Calu3 (cell line): Measurements from ENCODE around the gene DTX1. TPM values are rescaled to one million over a fixed set of nuclear protein-coding genes. Genes with fewer than 3 reads are reported as not detected.

ENCODE experiments used
- BruUV-seq: library from RNA; stranded (reverse); fragments of 400-500 nt; replicated peaks from 2 replicates; lab custom pipeline; 2021; lab: Mats Ljungman, UMichigan
- CTCF ChIA-PET: fragments of 300-600 bp; sonication (Branson Sonifier 250); formaldehyde crosslinking; loops from one replicate; lab custom pipeline; 2022; ENCODE audit warnings: antibody characterized with exemption; lab: Charles Lee
- DNase-seq: peaks from one replicate; pipeline ENCODE4 v3.0.0; 2022
- H3K27ac Mint-ChIP-seq: one replicate; pipeline ENCODE4 v1.8.0; 2022; ENCODE audit warnings: mixed read lengths; ENCODE audit not compliant: unreplicated experiment
- H3K27me3 Mint-ChIP-seq: one replicate; pipeline ENCODE4 v1.8.0; 2022; ENCODE audit warnings: mixed read lengths; ENCODE audit not compliant: unreplicated experiment
- H3K36me3 Mint-ChIP-seq: one replicate; pipeline ENCODE4 v1.8.0; 2022; ENCODE audit warnings: mild to moderate bottlenecking, moderate library complexity, mixed read lengths; ENCODE audit not compliant: insufficient read depth, unreplicated experiment
- H3K4me1 Mint-ChIP-seq: one replicate; pipeline ENCODE4 v1.8.0; 2022; ENCODE audit warnings: mild to moderate bottlenecking, low read depth, mixed read lengths; ENCODE audit not compliant: unreplicated experiment
- H3K4me3 Mint-ChIP-seq: one replicate; pipeline ENCODE4 v1.8.0; 2022; ENCODE audit warnings: mild to moderate bottlenecking, low read depth, moderate library complexity, mixed read lengths; ENCODE audit not compliant: unreplicated experiment
- H3K9me3 Mint-ChIP-seq: one replicate; pipeline ENCODE4 v1.8.0; 2022; ENCODE audit warnings: low read depth, mixed read lengths; ENCODE audit not compliant: unreplicated experiment
- CTCF ChIP-seq: fragments of 200-600 bp; IDR thresholded peaks from one replicate; pipeline ENCODE4 v1.8.0; 2022; ENCODE audit warnings: antibody characterized with exemption; ENCODE audit not compliant: unreplicated experiment
- intact Hi-C: fragments of 100-400 bp; cut with micrococcal nuclease; formaldehyde crosslinking; loops from one replicate; pipeline ENCODE4 v1.10.0; 2022; ENCODE audit not compliant: unreplicated experiment
- total RNA-seq: library from RNA; stranded (reverse); gene quantifications from 2 replicates; pipeline ENCODE4 v1.2.3, GENCODE V29; 2022

Gene DTX1
- total RNA-seq, 1 experiment from 2014 or later: not detected

- intact Hi-C loops: loop anchor here (2.0 kb wide), 1 partner anchor 38 kb away; no protein-coding TSS in a partner anchor
- peak overlapping the region; percentile 97 for H3K4me3 Mint-ChIP-seq
- CTCF ChIA-PET: interaction anchor here (0.6 to 6.7 kb wide), 5 partner anchors 15 to 225 kb away, joined by 3 to 108 read pairs (median 3); partner anchors contain the start of gene CFAP73
Measured at GRCh38 chr12:113136128-113136989, 79.8 kb downstream of the DTX1 start.

GRCh38 chr12:113136990-113137511, 80.5 kb downstream of the DTX1 start:
- no peaks in the 10 kb centered on the region for H3K9me3 Mint-ChIP-seq
- CTCF ChIA-PET: interaction anchor here (0.7 to 6.7 kb wide), 2 partner anchors 15 to 476 kb away, joined by 5 to 108 read pairs; partner anchors contain the start of gene CFAP73
- peak overlapping the region; percentile 96 for H3K27ac Mint-ChIP-seq
- H3K27me3 Mint-ChIP-seq: no peaks in the 10 kb centered on the region
- peak; percentile 92 for DNase-seq
- no peak for TF ChIP-seq CTCF
- peak overlapping the region; percentile 97 for H3K4me3 Mint-ChIP-seq
- TSS peak; percentile 75 for BruUV-seq
- H3K4me1 Mint-ChIP-seq: peaks cover 45% of the 10 kb centered on the region
- intact Hi-C loops: loop anchor here (2.0 kb wide), 1 partner anchor 38 kb away; no protein-coding TSS in a partner anchor
- peaks cover 47% of the 10 kb centered on the region for H3K36me3 Mint-ChIP-seq

More at GRCh38 chr12:113136128-113136989, 79.8 kb downstream of the DTX1 start:
- Mint-ChIP-seq H3K9me3 (no peaks in the 10 kb centered on the region), H3K36me3 (peaks cover 46% of the 10 kb centered on the region), H3K27me3 (no peaks in the 10 kb centered on the region), H3K27ac (peak overlapping the region; percentile 96), H3K4me1 (peaks cover 47% of the 10 kb centered on the region)
- TF ChIP-seq CTCF: no peak
- no TSS peak for BruUV-seq
- peak; percentile 69 for DNase-seq

- intact Hi-C loops: loop anchor here (2.0 kb wide), 1 partner anchor 39 kb away; no protein-coding TSS in a partner anchor
Measured at GRCh38 chr12:113137861-113138783, 81.6 kb downstream of the DTX1 start.

More at GRCh38 chr12:113137861-113138783, 81.6 kb downstream of the DTX1 start:
- BruUV-seq: no TSS peak
- CTCF ChIA-PET: interaction anchor here (0.7 to 6.7 kb wide), 2 partner anchors 14 to 475 kb away, joined by 5 to 108 read pairs; partner anchors contain the start of gene CFAP73
- Mint-ChIP-seq H3K36me3 (peaks cover 46% of the 10 kb centered on the region), H3K4me1 (peaks cover 45% of the 10 kb centered on the region), H3K9me3 (no peaks in the 10 kb centered on the region), H3K4me3 (no peak overlapping the region), H3K27me3 (no peaks in the 10 kb centered on the region), H3K27ac (peak overlapping the region; percentile 50)
- no peak for TF ChIP-seq CTCF
- DNase-seq: no peak
